GM04504 (cell line): ENCODE results near the gene ICA1.

Experiments used
- DNase-seq: peaks from one replicate; pipeline ENCODE4 v3.0.0-alpha.2; 2012; ENCODE audit warnings: low read depth

ICA1 gene

GRCh38 chr7:8159595-8159994 is 102.4 kb downstream of the ICA1 start:
- no peak for DNase-seq

- DNase-seq, result no peak
Measured at GRCh38 chr7:8157296-8157695, 104.7 kb downstream of the ICA1 start.

- DNase-seq, result no peak
Measured at GRCh38 chr7:8155836-8156235, 106.1 kb downstream of the ICA1 start.

- DNase-seq, result no peak
Measured at GRCh38 chr7:8154272-8154671, 107.7 kb downstream of the ICA1 start.

- no peak for DNase-seq
Measured at GRCh38 chr7:8152489-8153192, 109.3 kb downstream of the ICA1 start.

GRCh38 chr7:8151161-8151725 is 110.7 kb downstream of the ICA1 start:
- DNase-seq, result no peak

- no peak for DNase-seq
Measured at GRCh38 chr7:8149222-8149621, 112.7 kb downstream of the ICA1 start.

GRCh38 chr7:8147760-8148463 is 114.1 kb downstream of the ICA1 start:
- DNase-seq, result no peak

GRCh38 chr7:8146788-8147413 is 115.1 kb downstream of the ICA1 start:
- no peak for DNase-seq

- DNase-seq, result no peak
Measured at GRCh38 chr7:8146106-8146787, 115.7 kb downstream of the ICA1 start.

- no peak for DNase-seq
Measured at GRCh38 chr7:8144856-8145255, 117.1 kb downstream of the ICA1 start.

- DNase-seq, result no peak
Measured at GRCh38 chr7:8143151-8143874, 118.7 kb downstream of the ICA1 start.

- no peak for DNase-seq
Measured at GRCh38 chr7:8142477-8142876, 119.5 kb downstream of the ICA1 start.

GRCh38 chr7:8141070-8141469 is 120.9 kb downstream of the ICA1 start:
- no peak for DNase-seq

GRCh38 chr7:8136051-8136730 is 125.8 kb downstream of the ICA1 start:
- no peak for DNase-seq

GRCh38 chr7:8135417-8135816 is 126.5 kb downstream of the ICA1 start:
- no peak for DNase-seq

- DNase-seq, result no peak
Measured at GRCh38 chr7:8134089-8134733, 127.8 kb downstream of the ICA1 start.

GRCh38 chr7:8133188-8133848 is 128.6 kb downstream of the ICA1 start:
- no peak for DNase-seq

- DNase-seq, result no peak
Measured at GRCh38 chr7:8131694-8132605, 130.0 kb downstream of the ICA1 start.
